Activated naive CD8-positive, alpha-beta T cell (primary cell): ENCODE results near the gene GUSB.
"Not testable (repeated sequence)": the region's sequence is repeated elsewhere in the genome, so short reads cannot be mapped to it uniquely, and the experiment has no call there.

Experiments used
- H3K27ac Mint-ChIP-seq: one replicate; pipeline ENCODE4 v1.8.0; 2021; ENCODE audit warnings: mixed read lengths
- H3K27me3 Mint-ChIP-seq: one replicate; pipeline ENCODE4 v1.8.0; 2021; ENCODE audit warnings: mixed read lengths
- H3K36me3 Mint-ChIP-seq: one replicate; pipeline ENCODE4 v1.8.0; 2021; ENCODE audit warnings: mixed read lengths
- H3K4me1 Mint-ChIP-seq: one replicate; pipeline ENCODE4 v1.8.0; 2021; ENCODE audit warnings: low read depth, mixed read lengths
- H3K4me3 Mint-ChIP-seq: one replicate; pipeline ENCODE4 v1.8.0; 2021; ENCODE audit warnings: mild to moderate bottlenecking, mixed read lengths
- H3K9me3 Mint-ChIP-seq: one replicate; pipeline ENCODE4 v1.8.0; 2021; ENCODE audit warnings: low read depth, mixed read lengths

The GUSB gene

DNA sequence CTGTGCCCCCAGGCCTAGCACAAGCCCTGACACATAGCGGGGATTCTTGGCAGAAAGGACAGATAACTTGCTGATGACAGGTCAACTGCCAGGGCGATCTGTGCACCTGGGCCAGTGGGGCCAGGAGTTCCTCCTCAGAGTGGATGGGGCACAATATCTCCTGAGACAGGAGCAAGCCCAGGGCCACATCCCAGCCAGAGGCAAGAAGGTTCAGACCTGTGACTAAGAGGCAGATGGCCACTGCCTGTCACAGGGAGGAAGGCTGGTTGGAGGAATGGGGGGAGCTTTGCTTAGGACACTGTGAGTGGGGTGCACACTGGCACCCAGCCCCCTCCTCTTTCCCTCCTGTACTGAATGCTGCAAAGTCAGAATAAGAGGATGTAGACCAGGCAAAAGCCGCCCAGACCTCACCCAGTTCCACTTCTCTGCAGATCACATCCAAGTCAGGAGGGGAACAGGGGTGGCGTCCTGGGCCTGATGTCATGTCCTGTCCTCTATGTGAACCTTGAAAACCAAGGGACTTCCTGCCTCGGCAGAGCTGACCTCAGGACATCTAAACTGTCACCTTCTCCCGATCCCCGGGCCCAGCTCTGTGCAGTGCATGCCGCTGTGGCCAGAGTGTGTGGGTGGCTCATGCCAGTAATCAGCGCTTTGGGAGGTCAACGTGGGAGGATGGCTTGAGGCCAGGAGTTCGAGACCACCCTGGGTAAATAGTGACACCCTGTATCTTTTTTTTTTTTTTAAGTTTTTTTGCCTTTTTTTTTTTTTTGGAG is 1.3 kb downstream of the GUSB start:
- Mint-ChIP-seq H3K27me3 (no peaks in the 10 kb centered on the region), H3K9me3 (no peaks in the 10 kb centered on the region), H3K4me1 (peaks cover 8% of the 10 kb centered on the region), H3K27ac (peak overlapping the region; percentile 46), H3K36me3 (no peaks in the 10 kb centered on the region), H3K4me3 (peak overlapping the region; percentile 88)

DNA sequence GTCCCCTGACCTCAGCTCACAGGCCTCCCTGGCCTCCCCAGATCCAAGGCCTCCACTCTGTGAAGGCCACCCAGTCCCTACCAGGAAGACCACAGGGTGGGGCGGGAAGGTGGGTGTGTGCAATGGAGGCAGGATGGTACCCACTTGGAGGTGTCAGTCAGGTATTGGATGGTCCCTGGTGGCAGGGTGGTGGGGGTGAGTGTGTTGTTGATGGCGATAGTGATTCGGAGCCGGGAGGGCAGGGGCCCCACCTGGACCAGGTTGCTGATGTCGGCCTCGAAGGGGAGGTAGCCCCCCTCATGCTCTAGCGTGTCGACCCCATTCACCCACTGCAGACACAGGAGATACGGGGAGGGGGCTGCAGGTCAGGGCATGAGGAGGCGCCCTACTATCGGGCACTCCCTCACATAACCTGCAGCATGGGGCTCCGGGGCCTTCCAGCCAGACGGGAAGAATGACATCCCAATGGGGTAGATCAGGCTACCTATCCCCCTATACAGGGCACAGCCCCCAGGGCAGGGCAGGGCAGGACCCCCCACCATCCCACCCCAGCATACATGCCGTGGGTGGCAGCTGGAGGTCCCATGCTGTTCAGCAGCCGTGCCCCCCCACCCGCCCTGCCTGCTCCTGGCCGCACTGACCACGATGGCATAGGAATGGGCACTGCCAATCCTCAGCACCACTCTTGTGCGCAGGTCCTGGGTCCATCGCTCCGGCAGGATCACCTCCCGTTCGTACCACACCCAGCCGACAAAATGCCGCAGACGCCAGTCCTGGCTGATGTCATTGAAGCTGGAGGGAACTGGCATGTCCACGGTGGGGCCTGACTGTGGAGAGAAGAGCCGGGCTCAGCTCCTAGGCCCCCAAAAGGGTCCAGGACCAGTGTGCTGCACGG is 2.2 kb downstream of the GUSB start:
- H3K27me3 Mint-ChIP-seq = no peaks in the 10 kb centered on the region
- H3K27ac Mint-ChIP-seq = no peak overlapping the region
- peak overlapping the region; percentile 88 for H3K4me3 Mint-ChIP-seq
- no peaks in the 10 kb centered on the region for H3K9me3 Mint-ChIP-seq
- H3K4me1 Mint-ChIP-seq = peaks cover 8% of the 10 kb centered on the region
- H3K36me3 Mint-ChIP-seq = no peaks in the 10 kb centered on the region

DNA sequence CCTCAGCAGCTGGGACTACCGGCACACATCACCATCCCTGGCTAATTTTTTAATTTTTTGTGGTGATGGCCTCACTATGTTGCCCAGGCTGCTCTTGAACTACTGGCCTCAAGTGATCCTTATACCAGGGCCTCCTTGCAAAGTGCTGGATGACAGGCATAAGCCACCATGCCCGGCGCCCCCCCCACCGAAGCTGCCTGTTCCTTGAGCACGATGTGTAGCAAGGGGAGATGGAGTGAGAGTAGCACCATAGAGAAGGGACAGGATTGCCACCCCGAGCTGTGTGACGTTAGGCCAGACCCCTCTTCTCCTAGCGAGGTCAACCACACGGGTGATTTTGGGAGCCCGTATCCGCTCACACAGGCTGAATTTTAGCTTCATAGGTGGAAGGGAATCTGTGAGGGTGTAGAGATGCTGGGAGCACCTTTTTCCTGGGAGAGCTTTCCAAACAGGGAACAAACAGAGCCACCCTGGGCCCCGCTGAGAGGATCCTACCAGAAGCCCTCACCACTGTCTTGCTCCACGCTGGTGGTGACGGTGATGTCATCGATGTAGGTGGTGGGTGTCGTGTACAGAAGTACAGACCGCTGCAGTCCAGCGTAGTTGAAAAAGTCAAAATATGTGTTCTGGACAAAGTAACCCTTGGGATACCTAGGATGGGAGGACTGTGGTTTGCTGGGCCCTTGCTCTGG is 3.0 kb downstream of the GUSB start:
- peaks cover 8% of the 10 kb centered on the region for H3K4me1 Mint-ChIP-seq
- H3K4me3 Mint-ChIP-seq = peak overlapping the region; percentile 30
- H3K27me3 Mint-ChIP-seq = no peaks in the 10 kb centered on the region
- no peaks in the 10 kb centered on the region for H3K9me3 Mint-ChIP-seq
- no peaks in the 10 kb centered on the region for H3K36me3 Mint-ChIP-seq
- H3K27ac Mint-ChIP-seq = no peak overlapping the region

DNA sequence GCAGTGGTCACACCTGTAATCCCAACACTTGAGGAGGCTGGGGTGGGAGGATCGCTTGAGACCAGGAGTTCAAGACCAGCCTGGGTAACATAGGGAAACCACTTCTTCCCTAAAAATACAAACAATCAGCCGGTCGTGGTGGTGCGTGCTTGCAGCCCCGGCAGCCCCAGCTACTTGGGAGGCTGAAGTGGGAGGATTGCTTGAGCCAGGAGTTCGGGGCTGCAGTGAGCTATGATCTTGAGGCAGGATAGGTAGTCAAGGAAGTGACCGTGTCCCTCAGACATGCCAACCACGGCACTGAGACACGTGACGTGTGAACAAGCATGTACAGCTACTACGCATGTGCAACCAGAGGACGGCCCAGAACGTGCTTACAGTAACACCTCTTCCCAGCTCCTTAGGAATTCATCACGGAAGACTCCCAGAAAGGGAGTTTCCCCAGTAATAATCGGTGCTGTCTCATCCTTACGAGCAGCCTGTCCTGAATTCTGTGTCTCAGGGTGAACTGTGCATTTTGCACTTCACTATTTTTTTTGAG is 5.3 kb downstream of the GUSB start:
- Mint-ChIP-seq H3K36me3 (peaks cover 3% of the 10 kb centered on the region), H3K9me3 (no peaks in the 10 kb centered on the region), H3K27ac (no peak overlapping the region), H3K27me3 (no peaks in the 10 kb centered on the region), H3K4me3 (no peak overlapping the region), H3K4me1 (peaks cover 7% of the 10 kb centered on the region)

DNA sequence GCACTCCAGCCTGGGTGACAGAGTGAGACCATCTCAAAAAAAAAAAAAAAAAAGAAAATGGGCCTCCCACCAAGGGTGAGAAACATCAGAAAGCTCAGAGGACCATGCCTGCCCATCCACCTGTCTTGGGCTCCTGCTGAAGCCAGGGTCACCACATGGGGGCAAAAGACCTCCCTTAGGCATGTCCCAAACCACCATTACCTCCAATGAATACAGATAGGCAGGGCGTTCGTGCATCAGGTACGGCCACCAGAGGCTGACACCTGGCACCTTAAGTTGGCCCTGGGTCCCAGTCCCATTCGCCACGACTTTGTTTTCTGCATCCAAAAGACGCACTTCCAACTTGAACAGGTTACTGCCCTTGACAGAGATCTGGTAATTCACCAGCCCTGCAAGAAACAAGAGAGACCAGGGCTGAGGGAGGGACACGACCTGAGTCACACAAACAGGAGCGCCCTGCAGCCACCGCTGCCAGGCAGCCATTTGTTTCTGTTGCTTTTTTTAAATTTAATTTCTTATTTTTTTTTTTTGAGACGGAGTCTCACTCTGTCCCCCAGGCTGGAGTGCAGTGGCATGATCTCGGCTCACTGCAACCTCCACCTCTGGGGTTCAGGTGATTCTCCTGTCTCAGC is 6.1 kb downstream of the GUSB start:
- no peak overlapping the region for H3K4me3 Mint-ChIP-seq
- H3K27me3 Mint-ChIP-seq = no peaks in the 10 kb centered on the region
- no peaks in the 10 kb centered on the region for H3K9me3 Mint-ChIP-seq
- peaks cover 3% of the 10 kb centered on the region for H3K36me3 Mint-ChIP-seq
- H3K27ac Mint-ChIP-seq = no peak overlapping the region
- peaks cover 6% of the 10 kb centered on the region for H3K4me1 Mint-ChIP-seq

GRCh38 chr7:65974876-65975275 is 7.1 kb downstream of the GUSB start:
- H3K4me3 Mint-ChIP-seq = no peak overlapping the region
- no peaks in the 10 kb centered on the region for H3K9me3 Mint-ChIP-seq
- H3K36me3 Mint-ChIP-seq = peaks cover 3% of the 10 kb centered on the region
- H3K4me1 Mint-ChIP-seq = no peaks in the 10 kb centered on the region
- H3K27me3 Mint-ChIP-seq = no peaks in the 10 kb centered on the region
- H3K27ac Mint-ChIP-seq = no peak overlapping the region

DNA sequence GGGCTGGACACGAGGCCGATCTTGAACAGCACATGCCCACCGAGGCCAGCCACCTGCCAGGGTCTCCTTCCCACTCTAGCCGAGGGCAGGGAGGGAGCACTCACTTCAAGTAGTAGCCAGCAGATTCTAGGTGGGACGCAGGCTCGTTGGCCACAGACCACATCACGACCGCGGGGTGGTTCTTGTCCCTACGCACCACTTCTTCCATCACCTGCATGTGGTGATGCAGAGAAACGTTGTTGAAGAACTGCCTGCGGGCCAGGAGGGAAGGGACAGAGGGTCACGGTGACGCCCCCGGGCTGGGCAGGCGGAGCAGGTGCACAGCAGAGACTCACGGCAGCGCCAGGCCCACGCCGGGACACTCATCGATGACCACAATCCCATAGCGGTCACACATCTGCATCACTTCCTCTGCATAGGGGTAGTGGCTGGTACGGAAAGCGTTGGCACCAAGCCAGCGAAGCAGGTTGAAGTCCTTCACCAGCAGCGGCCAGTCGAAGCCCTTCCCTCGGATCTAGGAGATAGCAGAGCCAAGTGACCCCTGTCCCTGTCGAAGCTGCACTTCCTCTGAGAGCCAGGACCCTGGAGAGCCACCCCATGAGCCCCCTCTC is 7.7 kb downstream of the GUSB start:
- Mint-ChIP-seq H3K4me1 (no peaks in the 10 kb centered on the region), H3K4me3 (no peak overlapping the region), H3K9me3 (no peaks in the 10 kb centered on the region), H3K27me3 (no peaks in the 10 kb centered on the region), H3K27ac (no peak overlapping the region), H3K36me3 (peaks cover 3% of the 10 kb centered on the region)

DNA sequence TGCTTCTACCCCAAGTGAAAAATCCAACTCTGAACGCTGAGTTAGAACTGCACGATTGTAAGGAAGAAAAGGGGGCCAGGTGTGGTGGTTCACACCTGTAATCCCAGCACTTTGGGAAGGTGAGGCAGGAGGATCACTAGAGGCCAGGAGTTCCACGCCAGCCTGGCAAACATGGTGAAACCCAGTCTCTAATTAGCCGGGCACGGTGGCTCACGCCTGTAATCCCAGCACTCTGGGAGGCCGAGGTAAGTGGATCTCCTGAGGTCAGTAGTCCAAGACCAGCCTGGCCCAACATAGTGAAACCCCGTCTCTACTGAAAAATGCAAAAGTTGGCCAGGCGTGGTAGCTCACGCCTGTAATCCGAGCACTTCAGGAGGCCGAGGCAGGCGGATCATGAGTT is 9.0 kb downstream of the GUSB start:
- Mint-ChIP-seq H3K27me3 (no peaks in the 10 kb centered on the region), H3K27ac (no peak overlapping the region), H3K36me3 (peaks cover 3% of the 10 kb centered on the region)

DNA sequence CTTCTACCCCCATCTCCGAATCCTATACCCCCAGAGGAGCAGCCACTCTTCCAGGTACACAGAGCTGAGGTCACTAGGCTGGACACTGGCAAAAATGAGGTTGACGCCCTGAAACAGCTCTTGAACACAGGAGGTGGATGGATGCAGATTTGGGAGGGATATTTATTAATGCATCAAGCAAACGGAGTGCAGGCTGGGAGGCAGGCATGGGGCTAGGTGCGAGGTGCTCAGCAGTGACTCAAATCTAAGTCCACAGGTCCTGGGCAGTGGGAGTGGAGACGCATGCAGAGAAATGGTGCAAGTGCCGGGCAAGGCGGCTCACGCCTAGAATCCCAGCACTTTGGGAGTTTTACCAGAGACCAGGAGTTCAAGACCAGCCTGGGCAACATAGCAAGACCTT is 11.0 kb downstream of the GUSB start:
- no peak overlapping the region for H3K27ac Mint-ChIP-seq
- H3K4me3 Mint-ChIP-seq = no peak overlapping the region
- no peaks in the 10 kb centered on the region for H3K27me3 Mint-ChIP-seq
- H3K9me3 Mint-ChIP-seq = no peaks in the 10 kb centered on the region
- H3K36me3 Mint-ChIP-seq = peaks cover 3% of the 10 kb centered on the region
- H3K4me1 Mint-ChIP-seq = no peaks in the 10 kb centered on the region

More for the DNA sequence above, 9.0 kb downstream of the GUSB start:
- H3K9me3 Mint-ChIP-seq = no peaks in the 10 kb centered on the region
- H3K4me1 Mint-ChIP-seq = no peaks in the 10 kb centered on the region
- no peak overlapping the region for H3K4me3 Mint-ChIP-seq

DNA sequence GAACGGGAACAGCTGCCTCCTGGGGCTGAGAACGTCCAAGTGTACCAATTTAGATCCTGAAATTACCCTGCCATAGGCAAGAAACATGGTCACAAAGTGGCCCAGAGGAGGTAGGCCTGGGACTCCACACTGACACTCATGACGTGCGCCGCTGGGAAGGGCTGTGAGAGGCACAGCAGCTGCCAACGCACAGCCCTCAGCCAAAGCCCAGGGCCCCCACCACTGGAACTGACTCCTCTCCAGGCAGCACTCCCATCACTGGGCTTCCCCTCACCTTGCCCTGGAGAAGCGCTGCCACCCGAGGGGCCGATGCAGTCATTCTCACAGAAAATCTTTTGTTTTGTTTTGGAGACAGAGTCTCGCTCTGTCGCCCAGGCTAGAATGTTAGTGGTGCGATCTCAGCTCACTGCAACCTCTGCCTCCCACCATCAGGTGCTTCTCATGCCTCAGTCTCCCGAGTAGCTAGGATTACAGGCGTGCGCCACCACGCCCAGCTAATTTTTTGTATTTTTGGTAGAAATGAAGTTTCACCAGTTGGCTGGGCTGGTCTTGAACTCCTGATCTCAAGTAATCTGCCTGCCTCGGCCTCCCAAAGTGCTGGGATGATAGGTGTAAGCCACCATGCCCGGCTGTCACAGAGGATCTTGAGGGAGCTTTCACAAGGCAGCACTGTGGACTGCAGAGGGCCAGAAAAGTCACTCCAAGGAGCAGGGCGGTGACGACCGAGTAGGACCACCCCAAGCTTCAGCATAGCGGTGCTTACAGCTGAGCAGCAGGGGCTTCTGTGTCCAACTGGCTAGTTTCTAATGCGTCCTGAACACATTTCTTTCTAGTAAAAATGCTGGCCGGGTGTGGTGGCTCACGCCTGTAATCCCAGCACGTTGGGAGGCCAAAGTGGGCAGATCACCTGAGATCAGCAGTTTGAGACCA is 13.5 kb downstream of the GUSB start:
- H3K9me3 Mint-ChIP-seq = no peaks in the 10 kb centered on the region
- no peak overlapping the region for H3K4me3 Mint-ChIP-seq
- peaks cover 3% of the 10 kb centered on the region for H3K36me3 Mint-ChIP-seq
- H3K4me1 Mint-ChIP-seq = no peaks in the 10 kb centered on the region
- no peaks in the 10 kb centered on the region for H3K27me3 Mint-ChIP-seq
- H3K27ac Mint-ChIP-seq = no peak overlapping the region

DNA sequence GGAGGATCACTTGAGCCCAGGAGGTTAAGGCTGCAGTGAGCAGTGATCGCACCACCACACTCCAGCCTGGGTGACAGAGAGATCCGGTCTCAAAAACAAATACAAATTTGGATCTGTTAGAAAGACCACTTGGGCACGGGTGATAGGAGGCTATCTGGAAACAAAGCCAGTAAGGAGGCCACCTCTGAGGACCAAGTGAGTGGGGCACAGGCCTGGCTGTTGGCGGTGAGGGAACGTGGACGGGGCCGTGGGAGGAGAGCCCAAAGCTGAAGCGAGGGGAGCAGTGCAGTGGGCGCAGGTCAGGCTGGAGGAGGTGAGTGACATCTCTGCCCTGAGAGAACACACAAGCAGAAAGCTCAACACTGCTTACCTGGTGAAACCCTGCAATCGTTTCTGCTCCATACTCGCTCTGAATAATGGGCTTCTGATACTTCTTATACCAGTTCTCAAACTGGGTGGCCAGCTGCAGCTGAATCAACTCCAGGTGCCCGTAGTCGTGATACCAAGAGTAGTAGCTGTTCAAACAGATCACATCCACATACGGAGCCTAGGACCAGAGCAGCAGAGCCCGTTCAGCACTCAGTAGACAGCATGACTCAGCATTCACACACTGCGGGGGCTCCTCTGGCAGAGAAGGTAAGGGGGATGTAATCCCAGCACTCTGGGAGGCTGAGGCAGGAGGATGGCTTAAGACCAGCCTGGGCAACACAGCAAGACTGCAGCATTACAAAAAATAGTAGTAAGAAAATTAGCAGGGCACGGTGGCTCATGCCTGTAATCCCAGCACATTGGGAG is 14.5 kb downstream of the GUSB start:
- Mint-ChIP-seq H3K9me3 (no peaks in the 10 kb centered on the region), H3K4me3 (no peak overlapping the region), H3K4me1 (no peaks in the 10 kb centered on the region), H3K27me3 (no peaks in the 10 kb centered on the region), H3K27ac (no peak overlapping the region), H3K36me3 (peaks cover 6% of the 10 kb centered on the region)

DNA sequence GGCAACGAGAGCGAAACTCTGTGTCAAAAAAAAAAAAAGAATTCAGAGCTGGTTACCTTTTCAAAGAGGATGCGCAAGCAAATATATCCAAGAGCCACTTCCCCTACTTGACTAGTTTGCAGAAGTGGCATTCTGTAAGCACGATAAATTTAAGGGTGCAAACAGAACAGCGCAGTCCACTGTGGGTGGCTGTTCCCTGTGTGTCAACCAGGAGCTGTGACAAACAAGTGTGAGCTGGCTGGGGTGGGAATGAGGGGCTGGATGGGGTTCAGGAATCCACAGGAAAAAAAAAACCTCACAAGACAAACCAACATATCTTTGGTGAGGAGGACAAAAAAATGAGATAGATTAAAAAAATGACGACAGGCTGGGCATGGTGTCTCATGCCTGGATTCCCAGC is 15.9 kb downstream of the GUSB start:
- Mint-ChIP-seq H3K27ac (no peak overlapping the region), H3K4me1 (no peaks in the 10 kb centered on the region), H3K36me3 (peaks cover 3% of the 10 kb centered on the region), H3K4me3 (no peak overlapping the region), H3K27me3 (no peaks in the 10 kb centered on the region), H3K9me3 (no peaks in the 10 kb centered on the region)

DNA sequence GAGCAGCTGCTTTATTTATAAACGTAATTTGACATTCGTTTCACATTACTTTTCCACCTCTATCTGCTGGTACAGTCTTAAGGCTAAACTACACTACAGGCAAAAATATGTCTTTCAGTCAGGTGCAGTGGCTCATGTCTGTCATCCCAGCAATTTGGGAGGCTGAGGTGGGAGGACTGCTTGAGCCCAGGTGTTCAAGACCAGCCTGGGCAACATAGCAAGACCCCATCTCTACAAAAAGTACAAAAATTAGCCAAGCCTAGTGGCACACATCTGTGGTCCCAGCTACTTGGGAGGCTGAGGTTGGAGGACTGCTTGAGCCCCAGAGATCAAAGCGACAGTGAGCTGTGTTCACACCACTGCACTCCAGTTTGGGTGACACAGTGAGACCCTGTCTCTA is 17.3 kb downstream of the GUSB start:
- not testable (repeated sequence) for H3K27ac Mint-ChIP-seq, H3K9me3 Mint-ChIP-seq, H3K27me3 Mint-ChIP-seq, H3K4me3 Mint-ChIP-seq, H3K4me1 Mint-ChIP-seq, H3K36me3 Mint-ChIP-seq
